Measurements from ENCODE around the gene POLRMT.
"Not testable (repeated sequence)": the region's sequence is repeated elsewhere in the genome, so short reads cannot be mapped to it uniquely, and the experiment has no call there.

Gene POLRMT

DNA sequence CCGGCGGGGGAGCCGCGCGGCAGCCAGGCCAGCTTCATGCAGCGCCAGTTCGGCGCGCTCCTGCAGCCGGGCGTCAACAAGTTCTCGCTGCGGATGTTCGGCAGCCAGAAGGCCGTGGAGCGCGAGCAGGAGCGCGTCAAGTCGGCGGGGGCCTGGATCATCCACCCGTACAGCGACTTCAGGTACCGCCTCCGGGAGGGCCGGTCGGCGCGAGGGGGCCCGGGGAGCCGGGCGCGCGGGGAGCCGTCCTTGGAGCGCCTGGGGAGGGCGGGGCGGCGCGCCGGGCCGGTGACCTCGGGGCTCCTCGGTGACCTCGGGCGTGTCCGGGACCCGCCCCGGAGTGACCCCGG lies 43.0 kb downstream of the POLRMT start:
- no peak for FAIRE-seq

- no peak for FAIRE-seq
Measured at GRCh38 chr19:589693-590395, 43.5 kb downstream of the POLRMT start, which contains the start of gene HCN2. HCN2 (plus strand) TSS chr19:589881; CDS start chr19:589946, 65 bp downstream.

DNA sequence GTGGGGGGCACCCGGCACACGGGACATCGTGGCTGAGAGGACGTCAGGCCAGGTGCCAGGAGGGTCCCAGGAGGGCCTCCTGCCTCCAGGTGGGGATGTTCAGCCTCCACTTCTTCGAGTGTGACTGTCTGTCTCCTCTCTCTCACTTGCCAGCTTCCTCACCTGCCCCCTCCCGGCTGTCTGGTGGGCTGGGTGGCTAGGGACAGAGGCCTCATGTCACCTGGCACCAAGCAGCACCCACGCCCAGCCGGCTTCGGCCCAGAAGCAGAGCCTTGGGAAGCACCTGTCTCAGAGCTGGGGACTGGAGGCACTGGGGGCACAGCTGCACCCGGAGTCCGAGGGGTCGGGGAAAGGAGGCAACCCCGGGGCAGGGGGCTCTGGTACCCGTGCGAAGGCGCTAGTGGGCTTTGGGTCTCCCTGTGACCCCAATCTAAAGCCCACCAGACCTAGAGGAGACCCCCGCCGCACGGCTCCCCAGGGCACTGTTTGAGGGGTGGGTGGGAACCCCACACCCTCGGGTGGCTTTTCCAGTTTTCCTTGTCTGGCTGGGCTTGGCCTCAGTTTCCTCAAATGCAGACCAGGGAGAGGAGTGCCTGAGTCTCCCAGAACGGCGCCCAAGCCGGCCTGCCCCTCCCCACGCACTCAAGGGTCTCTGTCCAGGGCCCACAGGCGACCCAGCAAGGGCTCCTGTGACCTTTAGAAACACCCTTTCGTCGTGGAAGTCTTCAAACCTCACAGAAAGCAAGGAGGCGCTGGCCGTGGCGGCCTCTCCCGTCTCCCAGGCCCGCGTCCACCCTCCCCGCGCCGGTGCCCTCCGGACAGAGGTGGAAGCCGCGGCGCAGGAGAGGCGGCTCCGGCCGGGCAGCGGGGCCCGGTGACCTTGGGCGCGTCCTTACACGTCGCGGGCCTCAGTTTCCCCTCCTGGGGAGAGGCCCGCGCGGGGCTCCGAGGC lies 44.3 kb downstream of the POLRMT start:
- FAIRE-seq: no peak

DNA sequence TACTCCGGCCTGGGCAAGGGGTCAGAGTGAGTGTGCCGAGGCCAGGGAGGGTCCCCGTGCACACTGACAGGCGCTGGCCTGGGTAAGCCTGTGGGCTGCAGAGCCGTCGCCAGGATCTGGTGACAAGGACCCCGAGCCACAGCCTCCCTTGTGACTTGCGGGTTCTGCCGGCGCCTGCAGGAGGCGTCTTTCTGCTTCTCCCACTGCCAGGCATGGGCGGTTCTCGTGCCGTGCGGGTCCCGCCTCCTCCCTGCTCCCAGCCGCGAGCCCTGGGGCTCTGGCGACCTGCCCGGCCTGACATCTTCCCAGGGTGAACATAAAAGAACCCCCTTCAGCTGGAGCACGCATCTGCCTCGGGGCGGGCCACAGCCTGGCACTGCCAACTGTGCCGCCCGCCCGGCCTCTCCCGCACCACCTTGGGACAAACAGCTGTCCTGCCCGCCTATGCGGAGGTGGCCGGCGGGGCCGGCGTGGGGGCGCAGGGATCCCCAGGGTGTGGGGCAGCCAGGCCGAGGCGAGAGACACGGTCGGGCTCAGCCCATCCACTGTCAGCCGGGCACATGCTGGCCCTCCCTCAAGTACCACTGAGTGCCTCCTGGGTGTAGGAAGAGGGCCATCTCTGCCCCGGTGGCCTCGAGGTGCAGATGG lies 45.1 kb downstream of the POLRMT start:
- FAIRE-seq: no peak

- no peak for FAIRE-seq
Measured at GRCh38 chr19:585551-586110, 47.7 kb downstream of the POLRMT start.

GRCh38 chr19:585146-585545 lies 48.2 kb downstream of the POLRMT start:
- FAIRE-seq: not testable (repeated sequence)

- FAIRE-seq: no peak
Measured at GRCh38 chr19:584240-585001, 48.9 kb downstream of the POLRMT start.

DNA sequence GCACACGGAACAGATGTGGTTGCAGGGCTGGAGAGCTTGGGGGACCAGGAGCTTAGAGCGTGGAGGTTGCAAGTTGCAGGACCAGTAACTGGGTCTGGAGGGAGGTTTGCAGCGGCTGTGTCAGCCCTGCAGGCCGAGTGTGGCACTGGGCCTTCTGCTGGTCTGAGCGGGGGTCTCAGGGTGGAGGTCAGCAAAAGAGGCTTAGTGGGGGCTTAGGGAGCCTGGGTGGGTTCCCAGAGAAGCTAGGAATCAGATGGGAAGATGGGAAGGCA lies 49.4 kb downstream of the POLRMT start:
- FAIRE-seq: no peak

DNA sequence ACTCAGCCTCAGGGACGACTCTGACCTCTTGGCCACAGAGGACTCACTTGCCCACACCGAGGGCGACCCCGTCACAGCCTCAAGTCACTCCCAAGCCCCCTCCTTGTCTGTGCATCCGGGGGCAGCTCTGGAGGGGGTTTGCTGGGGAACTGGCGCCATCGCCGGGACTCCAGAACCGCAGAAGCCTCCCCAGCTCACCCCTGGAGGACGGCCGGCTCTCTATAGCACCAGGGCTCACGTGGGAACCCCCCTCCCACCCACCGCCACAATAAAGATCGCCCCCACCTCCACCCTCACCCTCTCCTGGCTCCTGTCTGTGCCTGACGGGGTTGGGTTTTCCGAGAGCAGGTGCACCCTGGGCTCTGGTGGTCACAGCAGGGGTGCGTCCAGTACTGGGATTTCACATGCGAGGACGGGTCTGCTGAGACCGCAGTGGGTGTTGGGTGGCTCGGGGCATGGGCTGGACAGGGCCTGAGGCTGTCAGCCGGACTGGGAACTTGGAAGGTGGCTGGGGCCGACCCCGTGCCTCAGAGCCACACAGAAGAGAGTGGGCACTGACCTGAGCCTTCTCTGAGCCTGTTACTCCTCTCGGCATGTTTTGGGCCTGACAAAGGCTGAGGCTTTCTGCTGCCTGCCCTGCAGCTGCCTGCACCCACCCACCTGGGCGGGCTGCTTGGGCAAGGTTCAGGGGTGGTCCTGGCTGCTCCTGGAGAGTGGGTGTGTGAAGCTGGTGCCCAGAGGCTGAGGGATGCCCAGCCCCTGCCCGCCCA lies 50.0 kb downstream of the POLRMT start:
- FAIRE-seq: no peak

DNA sequence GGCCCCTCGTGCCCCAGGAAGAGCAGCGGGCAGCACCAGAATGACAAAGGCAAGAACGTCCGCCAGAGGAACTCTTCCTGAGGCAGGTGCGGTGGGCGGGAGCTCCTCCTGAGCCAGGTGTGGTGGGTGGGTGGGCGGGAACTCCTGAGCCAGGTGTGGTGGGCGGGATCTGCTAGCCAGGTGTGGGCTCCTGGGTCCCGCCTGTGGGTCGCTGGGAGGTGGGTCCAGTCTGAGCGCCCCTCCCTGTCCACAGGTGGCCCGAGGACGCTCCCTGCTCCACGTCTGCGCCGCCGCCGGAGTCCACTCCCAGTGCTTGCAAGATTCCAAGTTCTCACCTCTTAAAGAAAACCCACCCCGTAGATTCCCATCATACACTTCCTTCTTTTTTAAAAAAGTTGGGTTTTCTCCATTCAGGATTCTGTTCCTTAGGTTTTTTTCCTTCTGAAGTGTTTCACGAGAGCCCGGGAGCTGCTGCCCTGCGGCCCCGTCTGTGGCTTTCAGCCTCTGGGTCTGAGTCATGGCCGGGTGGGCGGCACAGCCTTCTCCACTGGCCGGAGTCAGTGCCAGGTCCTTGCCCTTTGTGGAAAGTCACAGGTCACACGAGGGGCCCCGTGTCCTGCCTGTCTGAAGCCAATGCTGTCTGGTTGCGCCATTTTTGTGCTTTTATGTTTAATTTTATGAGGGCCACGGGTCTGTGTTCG lies 50.7 kb downstream of the POLRMT start:
- FAIRE-seq: no peak

GRCh38 chr19:581399-582111 lies 51.8 kb downstream of the POLRMT start:
- no peak for FAIRE-seq

- no peak for FAIRE-seq
Measured at GRCh38 chr19:580274-580835, 53.0 kb downstream of the POLRMT start.

- FAIRE-seq: no peak
Measured at GRCh38 chr19:579842-580155, 53.5 kb downstream of the POLRMT start.

DNA sequence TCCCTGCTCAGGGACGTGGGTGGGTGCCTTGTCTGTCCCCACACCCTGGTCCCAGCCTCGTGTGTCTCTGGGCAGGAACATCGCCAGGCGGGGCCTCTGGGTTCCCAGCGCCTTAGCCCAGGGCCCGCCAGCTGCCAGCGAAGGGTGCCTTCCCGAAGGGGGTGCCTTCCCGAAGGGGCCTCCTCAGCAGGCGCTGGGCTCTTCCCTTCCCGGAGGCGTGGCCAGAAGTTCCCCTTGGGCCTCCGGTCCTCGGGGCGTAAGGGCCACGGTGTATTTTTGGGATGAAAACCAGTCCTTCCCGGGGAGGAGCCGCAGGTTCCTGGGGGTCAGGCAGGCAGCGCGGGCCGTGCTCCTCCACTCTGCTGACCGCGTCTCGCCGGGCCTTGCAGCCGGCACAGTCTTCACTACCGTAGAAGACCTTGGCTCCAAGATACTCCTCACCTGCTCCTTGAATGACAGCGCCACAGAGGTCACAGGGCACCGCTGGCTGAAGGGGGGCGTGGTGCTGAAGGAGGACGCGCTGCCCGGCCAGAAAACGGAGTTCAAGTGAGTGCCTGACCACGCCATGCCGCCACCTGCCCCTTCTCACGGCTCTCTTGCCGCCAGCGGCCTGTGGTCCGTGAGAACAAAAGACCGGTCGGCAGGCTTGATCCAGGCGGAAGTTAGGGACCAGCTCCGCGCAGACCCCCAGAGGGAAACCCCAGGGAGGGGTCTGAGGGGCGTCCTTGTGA lies 54.1 kb downstream of the POLRMT start:
- no peak for FAIRE-seq

GRCh38 chr19:577439-578392 lies 55.6 kb downstream of the POLRMT start:
- no peak for FAIRE-seq

DNA sequence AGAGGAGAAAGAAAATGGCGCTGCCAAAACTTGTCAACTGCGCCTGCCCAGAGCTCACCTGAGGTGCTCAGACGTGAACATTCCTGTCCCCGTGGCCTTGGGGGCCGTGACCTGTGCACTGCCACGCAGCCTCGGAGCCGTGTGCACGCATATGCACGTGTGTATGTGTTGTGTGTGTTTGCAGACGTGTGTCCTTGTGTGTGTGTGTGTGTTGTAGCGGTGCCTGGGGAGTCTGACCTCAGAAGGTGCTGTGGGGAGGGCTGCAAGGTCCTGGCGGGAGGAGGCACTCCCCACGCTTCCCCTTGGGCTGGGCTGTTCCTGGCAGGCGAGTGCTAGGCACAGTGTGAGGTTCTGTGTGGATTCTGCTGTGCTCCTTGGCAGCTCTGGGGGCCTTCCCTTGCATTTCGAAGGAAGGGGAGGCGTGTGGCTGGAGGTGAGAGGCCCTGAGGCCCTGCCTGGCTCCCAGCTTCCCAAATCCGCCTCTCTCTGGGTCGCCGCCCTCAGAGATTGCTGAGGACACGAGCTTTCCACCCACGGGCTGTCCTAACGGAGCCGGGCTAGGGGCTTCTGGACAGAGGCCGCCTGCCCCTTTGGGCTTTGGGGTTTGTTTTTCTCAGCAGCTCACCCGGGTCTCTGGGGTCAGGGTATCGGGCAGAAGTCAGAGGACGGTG lies 56.4 kb downstream of the POLRMT start:
- FAIRE-seq: no peak

DNA sequence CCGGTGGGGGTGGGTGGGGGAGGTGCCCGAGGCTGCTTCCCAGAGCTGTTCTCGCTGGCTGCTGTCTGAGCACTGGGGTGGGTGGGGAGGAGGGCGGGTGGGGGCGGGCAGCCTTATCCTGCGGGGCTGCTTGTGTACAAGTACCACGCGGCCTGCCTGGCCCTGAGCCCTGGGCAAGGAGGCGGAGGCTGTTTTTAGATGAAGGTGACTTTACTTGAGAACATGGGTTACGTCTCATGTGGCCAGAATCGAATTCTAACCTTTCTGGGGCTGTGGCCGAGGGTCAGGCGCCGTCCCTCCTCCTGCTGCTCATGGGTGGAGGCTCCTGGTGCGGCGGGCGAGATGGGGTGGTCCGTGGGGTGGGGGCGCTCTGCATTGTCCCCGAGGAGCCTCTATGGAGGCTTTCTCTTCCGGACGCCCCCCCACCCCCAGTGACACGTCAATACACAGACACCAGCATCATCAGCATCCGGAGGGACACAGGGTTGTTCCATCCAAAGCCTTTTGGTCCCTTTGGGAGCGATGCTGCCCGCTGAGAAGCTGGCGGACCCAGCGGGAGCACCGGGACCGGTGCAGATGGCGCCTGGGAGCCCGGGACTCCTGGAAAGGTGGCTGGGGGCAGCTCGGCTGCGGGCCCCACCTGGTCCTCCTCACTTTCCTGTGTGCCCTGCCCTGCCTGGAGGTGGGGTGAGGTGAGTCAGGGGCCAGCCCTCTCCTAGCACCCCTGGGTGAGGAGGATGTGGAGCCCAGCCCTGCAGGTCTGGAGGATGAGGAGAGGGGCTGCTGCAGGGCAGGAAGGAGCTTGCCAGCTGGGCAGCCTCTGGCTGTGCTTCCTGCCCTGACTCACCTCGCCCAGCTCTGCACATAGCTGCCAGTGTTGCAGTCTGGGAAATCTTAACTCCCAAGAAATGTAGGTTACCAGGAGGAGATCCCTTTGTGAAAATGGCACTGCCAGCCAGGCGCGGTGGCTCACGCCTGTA lies 57.5 kb downstream of the POLRMT start:
- FAIRE-seq: no peak
